GM12872 (cell line): Measurements from ENCODE around the gene USP3.

Experiments
- CTCF ChIP-seq: IDR thresholded peaks from 3 replicates; pipeline ENCODE4 v1.5.1; 2011; ENCODE audit warnings: low read depth, mild to moderate bottlenecking, low read length, moderate library complexity; ENCODE audit not compliant: insufficient read depth

USP3 gene

GRCh38 chr15:63611177-63611576 is 106.8 kb downstream of the USP3 start:
- no peak for TF ChIP-seq CTCF

- no peak for TF ChIP-seq CTCF
Measured at GRCh38 chr15:63612300-63612699, 107.9 kb downstream of the USP3 start.

GRCh38 chr15:63615935-63616334 is 111.5 kb downstream of the USP3 start:
- TF ChIP-seq CTCF, result no peak

- no peak for TF ChIP-seq CTCF
Measured at GRCh38 chr15:63623232-63623969, 119.0 kb downstream of the USP3 start.

GRCh38 chr15:63626955-63627354 is 122.6 kb downstream of the USP3 start:
- no peak for TF ChIP-seq CTCF

GRCh38 chr15:63628123-63628822 is 123.9 kb downstream of the USP3 start:
- no peak for TF ChIP-seq CTCF

GRCh38 chr15:63630036-63630751 is 125.8 kb downstream of the USP3 start:
- TF ChIP-seq CTCF, result no peak
